Measurements from ENCODE around the gene HKDC1.

GRCh38 chr10:69315610-69316312 is 95.6 kb downstream of the HKDC1 start:
- TF ChIP-seq POLR2A (IDR thresholded peaks at IDR 0.05; ENCODE audit: low read length) = peak; percentile 99
- TF ChIP-seq GATA1 (IDR thresholded peaks at IDR 0.05; ENCODE audit: low read depth, low read length) = peak; percentile 72
